Measurements from ENCODE around the gene CCDC85C.

CCDC85C gene

DNA sequence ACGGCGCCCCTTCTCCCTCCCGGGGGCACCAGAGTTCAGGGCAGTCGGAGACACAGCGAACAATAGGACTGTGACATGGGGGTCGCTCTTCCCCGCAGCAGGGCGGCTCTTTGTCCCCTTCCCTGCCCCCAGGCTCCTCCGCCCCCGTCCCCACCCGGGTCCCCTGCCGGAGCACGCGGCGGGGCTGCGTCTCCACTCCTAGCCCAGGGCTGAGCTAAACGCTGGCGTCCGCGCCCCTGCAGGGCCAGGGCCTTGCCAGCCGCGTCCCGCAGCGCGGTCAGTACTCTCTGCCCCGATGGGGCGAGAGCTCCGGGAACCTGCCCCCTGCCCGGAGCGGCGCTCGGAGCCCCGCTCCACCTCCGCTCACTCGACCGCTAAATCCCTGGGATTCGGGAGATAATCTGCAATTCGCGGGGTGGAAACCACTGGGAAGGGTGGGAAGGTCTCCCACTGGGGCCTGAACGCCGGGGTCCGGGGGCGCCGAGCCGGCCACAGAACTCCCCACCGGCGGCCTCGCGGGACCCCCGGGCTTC is 825 bp upstream of the CCDC85C start:
- DNase-seq = no peak

DNA sequence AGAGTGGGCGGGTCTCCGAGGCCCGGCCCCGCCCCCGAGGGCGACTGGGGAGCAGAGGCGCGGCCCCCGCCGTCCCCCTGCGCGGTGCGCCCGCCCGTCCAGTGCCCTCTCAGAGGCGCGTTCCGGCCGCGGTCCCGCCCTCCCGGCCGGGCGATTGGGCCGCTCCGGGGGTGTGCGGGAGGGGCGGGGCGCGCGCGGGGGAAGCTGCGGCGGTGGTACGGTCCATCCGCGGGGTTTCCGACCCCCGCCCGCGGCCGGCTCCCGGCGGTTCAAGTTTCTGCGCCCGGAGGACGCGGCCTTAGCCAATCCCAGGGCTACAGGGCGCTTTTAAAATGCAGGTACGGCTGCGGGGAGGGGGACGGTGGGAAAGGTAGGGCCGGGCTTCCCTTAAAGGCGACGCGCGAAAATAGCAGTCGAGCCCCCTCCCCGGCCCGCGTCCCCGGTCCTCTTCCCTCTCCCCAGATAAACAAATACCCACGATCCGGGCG is 315 bp upstream of the CCDC85C start:
- peak; percentile 96 for DNase-seq

DNA sequence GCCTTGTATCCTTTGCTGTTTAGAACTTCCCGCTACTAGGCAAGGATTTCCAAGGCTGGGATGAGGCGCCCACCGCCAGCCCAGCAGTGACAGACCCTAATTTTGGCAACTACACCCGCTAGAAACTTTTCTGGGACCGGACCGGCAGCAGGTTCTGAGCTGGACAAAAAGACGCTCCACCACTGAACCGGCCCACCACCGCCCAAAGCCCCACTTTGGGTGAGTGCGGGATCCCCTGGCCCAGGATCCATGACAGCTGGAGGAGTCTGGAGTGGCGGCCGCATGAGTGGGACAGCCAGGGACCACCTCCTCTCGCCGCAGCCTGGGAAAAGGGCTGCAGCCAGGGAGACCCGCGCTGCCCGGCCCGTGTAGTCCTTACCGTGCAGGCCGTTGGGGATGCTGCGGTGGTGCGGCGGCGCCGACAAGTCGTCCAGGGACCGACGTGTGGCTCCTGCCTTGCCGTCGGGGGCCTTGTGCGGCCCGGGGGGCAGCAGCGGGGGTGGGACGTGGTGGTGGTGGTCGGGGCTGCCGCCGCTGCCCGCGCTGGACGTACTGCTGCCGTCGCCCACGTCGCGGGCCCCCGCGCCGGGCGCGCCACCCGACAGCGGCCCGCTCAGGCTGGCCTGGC is 1.1 kb downstream of the CCDC85C start:
- no peak for DNase-seq

GRCh38 chr14:99602054-99602787 is 1.8 kb downstream of the CCDC85C start:
- DNase-seq = no peak

- DNase-seq = no peak
These were observed 2.6 kb downstream of the CCDC85C start for GRCh38 chr14:99601361-99601831.

DNA sequence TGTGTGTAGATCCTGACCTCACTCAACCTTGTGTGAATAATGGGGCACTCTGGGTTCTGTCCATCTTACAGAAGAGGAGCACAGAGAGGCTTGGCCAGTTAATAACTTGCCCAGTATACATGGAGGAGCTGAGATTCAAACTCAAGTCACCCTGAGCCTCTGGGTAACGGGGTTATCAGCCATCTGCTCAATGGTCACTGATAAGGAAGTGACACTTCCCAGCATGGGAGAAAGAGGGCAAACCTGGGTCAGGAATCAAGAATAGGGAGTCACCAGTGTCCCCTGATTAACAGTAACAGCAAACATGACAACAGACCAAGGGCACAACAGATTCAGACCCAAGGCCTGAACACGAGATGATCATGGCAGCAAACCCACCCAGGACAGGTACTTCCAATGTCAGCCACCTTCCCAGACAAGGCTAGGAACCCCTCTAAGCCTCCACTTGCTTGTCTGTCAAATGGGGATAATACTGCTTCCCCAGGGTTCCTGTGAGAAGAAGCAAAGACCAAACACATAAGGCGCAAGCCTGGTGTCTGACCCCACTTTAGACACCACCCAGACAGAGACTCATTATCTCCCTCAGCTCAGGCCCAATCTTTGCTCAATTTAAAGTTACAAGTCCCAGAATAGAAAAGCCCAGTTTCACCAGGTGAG is 3.6 kb downstream of the CCDC85C start:
- DNase-seq = no peak

DNA sequence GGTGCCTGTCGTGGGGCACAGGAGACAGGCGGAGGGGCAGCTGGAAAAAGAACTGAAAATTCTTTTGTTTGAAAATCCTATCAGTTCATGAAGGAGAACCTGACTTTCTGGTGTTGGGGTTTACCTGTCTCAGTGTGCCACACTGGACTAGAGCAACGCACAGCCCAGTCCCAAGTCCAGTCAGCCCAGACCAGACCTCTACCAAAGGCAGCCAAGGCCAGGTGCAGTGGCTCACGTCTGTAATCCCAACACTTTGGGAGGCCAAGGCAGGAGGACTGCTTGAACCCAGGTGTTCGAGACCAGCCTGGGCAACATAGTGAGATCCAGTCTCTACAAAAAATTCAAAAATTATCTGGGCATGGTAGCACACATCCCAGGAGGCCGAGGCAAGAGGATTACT is 4.6 kb downstream of the CCDC85C start:
- no peak for DNase-seq

GRCh38 chr14:99598774-99599173 is 5.2 kb downstream of the CCDC85C start:
- DNase-seq = no peak

GRCh38 chr14:99597911-99598600 is 6.0 kb downstream of the CCDC85C start:
- DNase-seq = no peak

DNA sequence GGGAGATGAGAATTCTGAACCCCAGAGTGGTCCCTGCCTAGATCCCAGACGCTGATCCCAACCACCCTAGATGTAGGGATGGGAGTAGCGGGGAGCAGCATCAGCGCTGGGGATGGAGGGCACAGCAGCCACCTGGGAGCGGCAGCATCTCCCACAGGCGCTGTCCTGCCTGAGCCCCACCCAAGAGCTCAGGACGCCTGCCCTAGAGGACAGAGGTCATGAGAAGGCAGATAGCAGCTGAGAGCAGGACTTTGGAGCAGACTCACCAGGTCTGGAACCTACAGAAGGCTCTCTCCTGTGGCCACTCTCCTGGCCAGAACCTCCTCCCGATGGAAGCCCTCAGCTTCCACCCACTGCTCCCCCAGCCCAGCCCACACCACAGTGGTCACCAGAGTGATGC is 7.2 kb downstream of the CCDC85C start:
- DNase-seq = no peak

- no peak for DNase-seq
These were observed 7.9 kb downstream of the CCDC85C start for GRCh38 chr14:99596071-99596627.

GRCh38 chr14:99595524-99595923 is 8.5 kb downstream of the CCDC85C start:
- no peak for DNase-seq

- no peak for DNase-seq
These were observed 9.0 kb downstream of the CCDC85C start for GRCh38 chr14:99595034-99595433.

DNA sequence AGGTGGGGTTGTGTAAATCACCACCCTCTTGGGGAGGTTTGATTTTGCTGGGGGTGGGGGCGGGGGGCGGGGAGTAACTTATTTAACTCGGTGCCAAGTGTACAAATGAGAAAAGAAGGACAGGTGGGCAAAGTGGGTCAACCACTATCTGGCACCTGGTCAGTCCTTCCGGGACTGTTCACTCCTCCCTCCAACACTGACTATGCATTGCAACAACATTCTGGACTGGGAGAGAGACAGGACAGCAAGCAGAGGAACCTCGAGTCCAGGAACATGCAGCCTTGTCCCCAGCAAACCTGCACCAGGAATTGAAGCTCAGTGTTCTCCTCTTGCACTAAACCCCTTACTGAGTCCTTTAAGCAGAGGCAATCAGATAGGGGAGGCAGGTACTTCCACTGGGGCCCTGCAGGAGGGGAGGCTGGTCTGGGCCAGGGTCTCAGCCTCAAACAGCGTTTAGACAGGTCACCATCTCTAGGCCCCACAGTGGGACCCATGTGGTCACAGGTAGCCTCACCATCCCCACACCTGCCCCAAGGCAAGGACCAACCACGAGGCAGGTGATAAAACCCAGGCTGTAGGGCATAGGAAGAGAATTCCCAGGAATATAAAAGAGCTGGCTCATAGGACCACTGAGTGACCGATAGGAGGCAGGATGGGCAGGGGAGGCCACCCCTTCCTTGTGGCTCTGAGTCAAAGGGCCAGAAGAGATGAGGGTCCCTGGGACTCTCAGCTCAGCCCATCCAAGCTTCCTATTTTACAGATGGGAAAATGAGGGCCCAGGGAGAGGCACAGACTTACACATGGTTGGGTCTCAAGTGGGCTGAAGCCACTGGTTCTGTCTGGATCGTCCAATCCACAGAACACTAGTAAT is 9.8 kb downstream of the CCDC85C start:
- no peak for DNase-seq

DNA sequence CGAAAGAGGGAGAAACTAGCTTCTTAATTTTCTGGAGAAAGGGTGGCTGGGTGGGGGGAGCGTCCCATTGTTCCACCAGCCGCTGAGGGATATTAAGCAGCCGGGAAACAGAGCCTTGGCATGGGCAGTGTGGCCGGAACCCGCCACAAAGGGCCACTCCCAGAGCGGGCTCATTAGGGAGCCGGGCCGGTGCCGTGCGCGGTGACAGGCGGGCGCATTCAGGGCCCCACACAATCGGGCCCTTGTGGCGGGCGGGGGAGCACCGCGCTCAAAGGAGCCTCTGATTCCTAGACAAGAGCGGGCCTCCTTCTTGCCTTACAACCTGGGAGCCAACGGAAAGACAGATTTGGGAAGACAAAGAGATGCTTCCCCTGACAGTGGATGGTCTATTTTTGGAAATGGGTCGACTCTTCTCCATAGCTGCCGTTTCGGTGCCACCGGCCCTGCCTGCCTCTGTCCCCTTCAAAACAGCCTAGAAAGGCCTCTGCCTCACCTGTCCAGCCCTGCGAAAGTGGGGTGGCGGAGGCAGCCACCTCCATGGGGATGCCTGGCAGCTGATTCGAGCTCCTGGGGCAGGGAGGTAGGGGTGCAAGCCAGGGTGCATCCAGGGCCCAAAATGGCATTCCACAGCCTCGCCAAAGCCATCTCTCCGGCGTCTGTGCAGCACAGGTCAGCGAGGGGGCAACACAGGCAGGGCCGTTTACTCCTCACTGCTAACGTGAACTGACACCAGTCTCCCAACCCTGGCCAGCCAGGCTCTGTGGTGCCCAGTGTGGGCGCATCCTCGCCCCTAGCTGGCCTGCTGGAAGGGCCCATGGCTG is 10.9 kb downstream of the CCDC85C start:
- no peak for DNase-seq

DNA sequence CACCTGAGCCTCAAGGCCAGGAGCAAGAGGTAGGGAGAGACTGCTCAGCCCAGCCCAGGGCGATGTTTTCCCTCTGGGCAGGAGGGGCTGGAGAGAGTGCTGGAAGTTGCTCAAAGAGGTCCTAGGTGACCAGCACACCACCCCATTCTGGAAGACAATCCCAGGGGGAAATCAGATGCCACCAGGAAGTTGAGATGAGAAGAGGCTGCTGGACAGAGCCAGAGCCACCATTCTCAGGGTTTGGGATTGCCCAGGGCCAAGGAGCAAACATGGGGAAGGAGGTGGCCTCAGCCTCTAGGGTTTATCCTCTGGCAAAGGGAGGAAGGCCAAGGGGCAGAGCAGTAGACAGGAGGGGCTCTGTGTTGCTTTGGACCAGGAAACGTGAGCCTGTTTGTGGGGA is 11.6 kb downstream of the CCDC85C start:
- DNase-seq = no peak

DNA sequence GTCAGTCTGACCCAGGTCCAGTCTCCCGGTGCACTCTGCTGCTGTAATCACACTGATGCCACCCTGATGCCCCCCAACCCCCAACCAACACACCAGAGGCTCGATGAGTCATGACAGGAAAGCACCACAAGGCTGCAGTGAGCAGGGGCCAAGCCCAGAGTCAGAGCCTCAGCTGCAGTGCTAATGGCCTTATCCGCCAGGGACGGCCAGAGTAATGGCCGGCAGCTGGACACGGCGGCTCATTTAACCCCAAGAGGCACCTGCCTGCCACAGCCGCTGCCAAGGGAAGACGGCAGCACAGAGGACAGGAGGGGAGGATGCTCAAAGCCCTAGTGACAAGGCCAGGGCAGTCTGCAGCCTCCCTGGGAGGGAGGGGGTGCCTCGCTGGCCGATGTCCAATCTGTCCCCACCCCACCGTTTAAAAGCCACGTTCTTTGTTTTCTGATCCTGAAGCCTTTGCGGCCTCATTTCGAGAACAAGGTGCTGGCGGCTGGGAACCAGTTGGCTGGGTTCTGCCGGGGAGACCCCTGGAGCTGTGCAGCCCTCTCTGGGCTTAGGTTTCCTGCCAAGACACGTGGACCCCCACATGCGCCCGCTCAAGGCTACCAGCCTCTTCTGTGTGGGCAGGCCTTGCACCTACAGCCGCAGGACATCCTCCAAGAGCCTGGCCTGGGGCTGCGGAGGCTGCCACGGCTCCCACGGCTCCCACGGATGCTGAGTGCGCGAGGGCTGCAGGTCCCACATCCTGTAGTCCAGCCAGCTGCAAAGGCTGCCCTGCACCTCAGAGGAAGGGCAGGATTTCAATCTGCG is 13.1 kb downstream of the CCDC85C start:
- no peak for DNase-seq

GRCh38 chr14:99589651-99590530 is 14.1 kb downstream of the CCDC85C start:
- DNase-seq = no peak

GRCh38 chr14:99589031-99589441 is 15.0 kb downstream of the CCDC85C start:
- DNase-seq = no peak

Measured in NCI-H1048 (cell line).